GM12891 (cell line): Measurements from ENCODE around the gene ARHGEF9.

Experiments used
- POLR2A ChIP-seq: IDR thresholded peaks from 2 replicates; pipeline ENCODE4 v1.6.1; 2011; ENCODE audit warnings: low read depth, low read length, control low read depth
- POLR2AphosphoS5 ChIP-seq: IDR thresholded peaks from 2 replicates; pipeline ENCODE4 v1.6.1; 2011; ENCODE audit warnings: low read depth, low read length, control low read depth
- TAF1 ChIP-seq: IDR thresholded peaks from 2 replicates; pipeline ENCODE4 v1.6.1; 2011; ENCODE audit warnings: low read depth, low read length, control low read depth

- no peak for TF ChIP-seq POLR2A
- TF ChIP-seq POLR2AphosphoS5 = no peak
- no peak for TF ChIP-seq TAF1
These were observed 20.1 kb downstream of the ARHGEF9 start for GRCh38 chrX:63764946-63765345.
